Stomach (tissue), 4 donors: ENCODE measurements around the gene CLP1.
A peak's percentile ranks its signal among the peaks of the same experiment; 100 is the strongest.

Source experiments
- EP300 ChIP-seq: sonication (generic); formaldehyde crosslinking; IDR thresholded peaks from one replicate; pipeline ENCODE4 v1.6.1; 2017; ENCODE audit warnings: antibody characterized with exemption
- POLR2A ChIP-seq, 4 donors: fragments of 450-650 bp; IDR thresholded peaks; one replicate each; pipeline ENCODE4 v1.6.1; 2016; ENCODE audit warnings: antibody characterized with exemption in 4 of 4, control low read depth in 2 of 4, mild to moderate bottlenecking in 1 of 4, moderate library complexity in 1 of 4
- TF ChIP-seq, protein P1 (sequence below), 7 experiments: fragments of 450-650 bp in 4 of 7; fragments of 200-600 bp in 3 of 7; sonication (generic) in 3 of 7; IDR thresholded peaks; one replicate each; pipeline ENCODE4 v1.5.1; 2016 to 2019; ENCODE audit warnings: antibody characterized with exemption in 7 of 7, control low read depth in 2 of 7, mild to moderate bottlenecking in 1 of 7

DNA sequence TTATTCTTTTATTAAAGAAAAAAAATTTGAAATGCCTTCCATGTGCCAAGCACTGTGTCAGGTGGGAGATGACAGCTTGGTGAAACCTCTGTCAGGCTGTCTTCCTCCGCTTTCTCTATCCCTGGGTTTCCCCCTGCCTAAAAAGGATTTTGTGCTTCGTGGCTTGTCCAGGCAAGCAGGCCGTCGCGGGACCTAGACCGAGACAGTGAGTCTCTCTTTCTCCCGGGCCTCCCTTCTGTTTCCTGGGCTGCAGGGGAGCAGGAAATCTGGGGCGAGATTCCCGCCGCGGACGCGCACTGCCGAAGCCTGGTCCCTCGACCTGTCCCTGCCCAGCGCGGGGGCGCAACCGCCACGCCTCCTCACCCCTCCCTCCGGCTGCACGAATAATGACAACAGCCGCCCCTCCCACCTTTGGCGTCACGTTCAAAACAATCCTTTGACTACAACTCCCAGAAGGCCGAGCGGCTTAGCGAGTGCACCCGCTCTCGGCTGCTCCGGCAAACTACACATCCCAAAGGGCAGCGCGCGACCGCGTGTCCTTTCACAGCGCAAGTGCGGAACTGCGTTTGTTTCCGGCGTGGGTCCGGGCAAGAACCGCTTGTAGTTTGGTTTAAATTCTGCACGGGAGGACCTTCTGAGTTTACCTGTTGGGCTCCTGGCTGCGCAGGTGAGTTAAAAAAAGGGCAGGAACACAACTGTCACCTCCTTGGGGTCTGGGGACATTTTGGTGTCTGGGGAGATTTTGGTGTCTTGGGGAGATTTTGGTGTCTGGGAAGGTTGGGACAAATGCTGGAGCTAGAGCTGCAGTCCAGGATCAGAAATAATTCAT is at the start of gene CLP1:
- TF ChIP-seq, protein P1, sequence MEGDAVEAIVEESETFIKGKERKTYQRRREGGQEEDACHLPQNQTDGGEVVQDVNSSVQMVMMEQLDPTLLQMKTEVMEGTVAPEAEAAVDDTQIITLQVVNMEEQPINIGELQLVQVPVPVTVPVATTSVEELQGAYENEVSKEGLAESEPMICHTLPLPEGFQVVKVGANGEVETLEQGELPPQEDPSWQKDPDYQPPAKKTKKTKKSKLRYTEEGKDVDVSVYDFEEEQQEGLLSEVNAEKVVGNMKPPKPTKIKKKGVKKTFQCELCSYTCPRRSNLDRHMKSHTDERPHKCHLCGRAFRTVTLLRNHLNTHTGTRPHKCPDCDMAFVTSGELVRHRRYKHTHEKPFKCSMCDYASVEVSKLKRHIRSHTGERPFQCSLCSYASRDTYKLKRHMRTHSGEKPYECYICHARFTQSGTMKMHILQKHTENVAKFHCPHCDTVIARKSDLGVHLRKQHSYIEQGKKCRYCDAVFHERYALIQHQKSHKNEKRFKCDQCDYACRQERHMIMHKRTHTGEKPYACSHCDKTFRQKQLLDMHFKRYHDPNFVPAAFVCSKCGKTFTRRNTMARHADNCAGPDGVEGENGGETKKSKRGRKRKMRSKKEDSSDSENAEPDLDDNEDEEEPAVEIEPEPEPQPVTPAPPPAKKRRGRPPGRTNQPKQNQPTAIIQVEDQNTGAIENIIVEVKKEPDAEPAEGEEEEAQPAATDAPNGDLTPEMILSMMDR (IDR thresholded peaks at IDR 0.05): no peak
- TF ChIP-seq POLR2A (IDR thresholded peaks at IDR 0.05) (peak in 1 of 4 donors; percentile 30), EP300 (no peak)
